BJ (cell line): Measurements from ENCODE around the gene TRIM54. TPM values are rescaled to one million over a fixed set of nuclear protein-coding genes. Genes with fewer than 3 reads are reported as not detected.

Experiments
- CTCF ChIA-PET: fragments of 350-600 bp; formaldehyde crosslinking; extraction: SDS; loops from one replicate; lab custom pipeline; 2021; ENCODE audit warnings: antibody characterized with exemption, inconsistent platforms; lab: Yijun Ruan, JAX
- POLR2A ChIA-PET: fragments of 300-600 bp; sonication (Branson Sonifier 250); formaldehyde crosslinking; extraction: SDS; loops from one replicate; lab custom pipeline; 2021; ENCODE audit warnings: antibody characterized with exemption; lab: Charles Lee
- DNase-seq: peaks from one replicate; pipeline ENCODE4 v3.0.0-alpha.2; 2011; ENCODE audit warnings: low read depth
- H3K27me3 ChIP-seq: 2 replicates; pipeline ENCODE4 v1.6.0; 2011; ENCODE audit warnings: low read length; ENCODE audit not compliant: control insufficient read depth, insufficient read depth
- H3K36me3 ChIP-seq: 2 replicates; pipeline ENCODE4 v1.5.1; 2011; ENCODE audit warnings: low read length; ENCODE audit not compliant: control insufficient read depth, insufficient read depth
- H3K4me3 ChIP-seq: 2 replicates; pipeline ENCODE4 v1.5.1; 2011; ENCODE audit warnings: low read depth, mild to moderate bottlenecking, control low read depth, low read length
- polyA plus RNA-seq: library from polyadenylated mRNA; depleted of rRNA; stranded (reverse); fragments of >200 nt; gene quantifications from 2 replicates; pipeline ENCODE4 v1.2.3, GENCODE V29; 2011
- TF ChIP-seq, protein P1 (sequence below): IDR thresholded peaks from 2 replicates; pipeline ENCODE4 v1.5.1; 2011; ENCODE audit warnings: low read depth, mild to moderate bottlenecking, control low read depth, inconsistent platforms, low read length, moderate library complexity; ENCODE audit not compliant: insufficient read depth

Gene TRIM54
- polyA plus RNA-seq, 1 experiment: not detected

DNA sequence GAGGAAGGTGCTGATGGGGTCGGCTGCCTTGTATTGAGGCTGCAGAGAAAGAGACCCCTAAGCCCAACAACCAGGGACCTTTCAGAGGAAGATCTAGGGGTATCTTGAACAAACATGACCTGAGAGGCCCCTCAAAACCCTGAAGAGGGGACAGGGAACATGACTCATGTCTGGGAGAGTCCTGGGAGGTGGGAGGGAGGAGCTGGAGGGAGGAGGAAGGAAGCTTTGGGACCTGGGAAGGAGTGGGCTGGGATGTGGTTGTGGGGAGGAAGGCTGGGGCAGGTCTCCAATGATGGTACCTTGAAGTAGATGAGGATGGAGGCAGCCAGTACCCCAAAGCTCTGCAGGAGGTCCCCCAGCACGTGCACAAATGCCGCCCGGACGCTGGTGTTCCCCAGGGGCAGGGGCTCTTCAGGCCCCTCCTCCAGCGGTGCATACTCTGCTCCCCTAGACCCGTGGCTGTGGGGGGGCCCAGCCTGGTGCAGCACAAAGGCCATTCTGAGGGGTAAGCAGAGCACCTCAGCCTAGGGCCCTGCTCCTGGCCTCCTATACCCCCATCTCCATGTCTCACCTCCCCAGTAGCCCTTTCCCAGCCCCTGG, 25.3 kb upstream of the TRIM54 start:
- POLR2A ChIA-PET: no interaction called here
- H3K36me3 ChIP-seq: no peaks in the 10 kb centered on the region
- TF ChIP-seq, protein P1, sequence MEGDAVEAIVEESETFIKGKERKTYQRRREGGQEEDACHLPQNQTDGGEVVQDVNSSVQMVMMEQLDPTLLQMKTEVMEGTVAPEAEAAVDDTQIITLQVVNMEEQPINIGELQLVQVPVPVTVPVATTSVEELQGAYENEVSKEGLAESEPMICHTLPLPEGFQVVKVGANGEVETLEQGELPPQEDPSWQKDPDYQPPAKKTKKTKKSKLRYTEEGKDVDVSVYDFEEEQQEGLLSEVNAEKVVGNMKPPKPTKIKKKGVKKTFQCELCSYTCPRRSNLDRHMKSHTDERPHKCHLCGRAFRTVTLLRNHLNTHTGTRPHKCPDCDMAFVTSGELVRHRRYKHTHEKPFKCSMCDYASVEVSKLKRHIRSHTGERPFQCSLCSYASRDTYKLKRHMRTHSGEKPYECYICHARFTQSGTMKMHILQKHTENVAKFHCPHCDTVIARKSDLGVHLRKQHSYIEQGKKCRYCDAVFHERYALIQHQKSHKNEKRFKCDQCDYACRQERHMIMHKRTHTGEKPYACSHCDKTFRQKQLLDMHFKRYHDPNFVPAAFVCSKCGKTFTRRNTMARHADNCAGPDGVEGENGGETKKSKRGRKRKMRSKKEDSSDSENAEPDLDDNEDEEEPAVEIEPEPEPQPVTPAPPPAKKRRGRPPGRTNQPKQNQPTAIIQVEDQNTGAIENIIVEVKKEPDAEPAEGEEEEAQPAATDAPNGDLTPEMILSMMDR: no peak
- no peak for DNase-seq
- peaks cover 26% of the 10 kb centered on the region for H3K27me3 ChIP-seq
- CTCF ChIA-PET: interaction anchor here (1.3 to 1.6 kb wide), 2 partner anchors 8 to 45 kb away, joined by 4 read pairs; no protein-coding TSS in a partner anchor
- no peak overlapping the region for H3K4me3 ChIP-seq

DNA sequence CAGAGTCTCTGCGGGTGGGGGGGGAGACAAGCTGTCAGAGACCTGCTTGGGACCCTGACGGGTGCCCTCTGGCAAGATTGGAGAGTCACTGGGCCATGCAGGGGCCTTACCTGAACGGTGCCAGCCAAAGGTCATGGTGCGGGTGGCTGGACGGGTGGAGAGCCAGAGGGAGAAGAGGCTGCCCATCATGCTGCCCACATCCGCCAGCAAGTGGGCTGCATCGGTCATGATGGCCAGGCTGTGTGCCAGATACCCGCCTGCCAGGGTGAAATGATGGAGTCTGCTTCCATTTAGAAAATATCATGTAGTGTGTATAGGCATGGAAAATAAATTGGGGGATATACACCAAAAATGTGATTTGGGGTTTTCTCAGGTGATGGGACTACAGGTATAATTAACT, 24.2 kb upstream of the TRIM54 start:
- H3K27me3 ChIP-seq: peaks cover 31% of the 10 kb centered on the region
- ChIA-PET CTCF (interaction anchor here (1.5 to 1.8 kb wide), 2 partner anchors 9 to 21 kb away, joined by 4 to 9 read pairs; no protein-coding TSS in a partner anchor), POLR2A (no interaction called here)
- TF ChIP-seq, protein P1: no peak
- H3K4me3 ChIP-seq: no peak overlapping the region
- DNase-seq: no peak
- H3K36me3 ChIP-seq: no peaks in the 10 kb centered on the region

DNA sequence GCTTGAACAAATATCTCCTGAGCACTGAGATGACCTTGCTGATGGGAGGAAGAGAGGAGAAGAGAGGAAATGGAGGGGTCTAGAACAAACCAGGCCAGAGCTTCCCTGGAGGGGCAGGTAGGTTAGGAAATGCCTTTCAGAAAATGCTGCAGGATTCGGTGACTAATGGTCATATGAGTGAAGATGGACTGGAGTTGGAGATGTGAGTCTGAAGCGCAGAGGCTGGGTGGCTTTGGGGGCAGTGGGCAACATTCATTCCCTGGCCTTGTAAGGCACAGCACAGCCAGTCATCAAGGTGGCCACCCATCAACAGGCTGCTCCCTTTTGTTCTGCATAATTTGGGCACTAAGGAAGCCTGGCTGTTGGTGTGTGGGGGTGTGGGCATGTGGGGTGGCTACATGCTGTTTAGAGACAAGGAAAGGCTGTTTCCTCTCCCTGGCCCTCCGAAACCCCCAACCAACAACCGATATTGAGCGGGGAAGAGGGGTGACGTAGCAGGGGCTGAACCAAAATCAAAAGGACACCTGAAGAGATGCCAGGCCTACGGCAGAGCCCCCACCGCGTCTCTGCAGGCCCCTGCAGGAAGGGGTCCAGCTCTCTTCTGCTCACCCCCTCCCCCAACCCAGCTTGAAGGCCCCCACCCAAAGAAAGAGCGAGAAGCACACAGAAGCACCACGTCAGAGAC, 20.8 kb upstream of the TRIM54 start:
- no peak for DNase-seq
- Histone ChIP-seq H3K36me3 (no peaks in the 10 kb centered on the region), H3K27me3 (peaks cover 55% of the 10 kb centered on the region), H3K4me3 (no peak overlapping the region)
- ChIA-PET POLR2A (no interaction called here), CTCF (interaction anchor here (7.9 kb wide), 1 partner anchor 20 kb away, joined by 64 read pairs; the partner anchor contains the start of gene TRIM54)
- TF ChIP-seq, protein P1: no peak

DNA sequence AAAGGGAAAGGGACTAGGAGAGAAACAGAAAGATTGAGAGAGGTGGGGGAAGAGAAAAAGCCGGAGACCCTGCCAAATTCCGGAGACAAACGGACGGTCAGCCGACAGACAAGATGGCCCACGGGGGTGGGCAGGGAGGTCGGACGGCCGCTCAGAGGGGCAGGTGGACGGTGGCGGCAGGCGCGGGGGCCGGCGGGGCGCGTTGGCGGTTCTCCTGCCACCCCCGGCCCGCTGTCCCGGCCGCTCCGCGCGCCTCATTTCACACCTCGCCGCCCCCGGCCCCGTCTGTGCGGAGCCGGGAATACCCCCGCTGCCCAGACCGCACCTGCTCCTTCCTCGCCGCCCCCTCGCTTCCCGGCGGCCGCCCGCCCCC, 20.3 kb upstream of the TRIM54 start:
- ChIA-PET CTCF (interaction anchor here (0.6 to 7.9 kb wide), 2 partner anchors 17 to 20 kb away, joined by 3 to 64 read pairs; partner anchors contain the start of gene TRIM54), POLR2A (no interaction called here)
- peaks cover 56% of the 10 kb centered on the region for H3K27me3 ChIP-seq
- TF ChIP-seq, protein P1: no peak
- no peak overlapping the region for H3K4me3 ChIP-seq
- H3K36me3 ChIP-seq: no peaks in the 10 kb centered on the region
- DNase-seq: no peak
